Measurements from ENCODE around the gene SHB.

DNA sequence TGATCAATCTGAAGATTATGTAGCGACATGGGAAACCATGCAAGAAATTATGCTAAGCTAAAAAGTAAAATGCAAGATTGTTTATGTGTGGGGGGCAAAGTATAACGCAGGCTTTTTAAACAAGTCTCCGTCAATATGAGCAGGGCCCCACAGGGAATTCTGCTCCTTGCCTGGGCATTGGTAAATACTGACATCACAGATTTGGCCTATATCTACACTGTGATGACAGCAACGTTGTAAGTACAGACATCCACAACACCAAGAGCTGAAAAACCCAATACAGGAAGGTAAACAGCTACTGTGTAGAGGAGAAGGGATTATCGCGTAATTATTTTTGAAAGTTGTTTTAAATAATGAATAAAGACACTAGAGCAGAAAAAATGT, 90.6 kb downstream of the SHB start:
- TF ChIP-seq, protein P1, sequence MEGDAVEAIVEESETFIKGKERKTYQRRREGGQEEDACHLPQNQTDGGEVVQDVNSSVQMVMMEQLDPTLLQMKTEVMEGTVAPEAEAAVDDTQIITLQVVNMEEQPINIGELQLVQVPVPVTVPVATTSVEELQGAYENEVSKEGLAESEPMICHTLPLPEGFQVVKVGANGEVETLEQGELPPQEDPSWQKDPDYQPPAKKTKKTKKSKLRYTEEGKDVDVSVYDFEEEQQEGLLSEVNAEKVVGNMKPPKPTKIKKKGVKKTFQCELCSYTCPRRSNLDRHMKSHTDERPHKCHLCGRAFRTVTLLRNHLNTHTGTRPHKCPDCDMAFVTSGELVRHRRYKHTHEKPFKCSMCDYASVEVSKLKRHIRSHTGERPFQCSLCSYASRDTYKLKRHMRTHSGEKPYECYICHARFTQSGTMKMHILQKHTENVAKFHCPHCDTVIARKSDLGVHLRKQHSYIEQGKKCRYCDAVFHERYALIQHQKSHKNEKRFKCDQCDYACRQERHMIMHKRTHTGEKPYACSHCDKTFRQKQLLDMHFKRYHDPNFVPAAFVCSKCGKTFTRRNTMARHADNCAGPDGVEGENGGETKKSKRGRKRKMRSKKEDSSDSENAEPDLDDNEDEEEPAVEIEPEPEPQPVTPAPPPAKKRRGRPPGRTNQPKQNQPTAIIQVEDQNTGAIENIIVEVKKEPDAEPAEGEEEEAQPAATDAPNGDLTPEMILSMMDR (IDR thresholded peaks at IDR 0.05), result no peak
- no peak for TF ChIP-seq ZFX (IDR thresholded peaks at IDR 0.05; ENCODE audit: borderline replicate concordance)

Data from 22Rv1 (cell line).